HG03571 (cell line): ENCODE data around the gene HEG1.
"Not testable (repeated sequence)": the region's sequence is repeated elsewhere in the genome, so short reads cannot be mapped to it uniquely, and the experiment has no call there.

Source experiments
- ATAC-seq: cut with Tn5 transposase; IDR thresholded peaks from one replicate; pipeline ENCODE4 v1.9.1; 2021; ENCODE audit not compliant: unreplicated experiment

HEG1 gene

GRCh38 chr3:124960105-124960504 lies 95.7 kb downstream of the HEG1 start:
- no peak for ATAC-seq

DNA sequence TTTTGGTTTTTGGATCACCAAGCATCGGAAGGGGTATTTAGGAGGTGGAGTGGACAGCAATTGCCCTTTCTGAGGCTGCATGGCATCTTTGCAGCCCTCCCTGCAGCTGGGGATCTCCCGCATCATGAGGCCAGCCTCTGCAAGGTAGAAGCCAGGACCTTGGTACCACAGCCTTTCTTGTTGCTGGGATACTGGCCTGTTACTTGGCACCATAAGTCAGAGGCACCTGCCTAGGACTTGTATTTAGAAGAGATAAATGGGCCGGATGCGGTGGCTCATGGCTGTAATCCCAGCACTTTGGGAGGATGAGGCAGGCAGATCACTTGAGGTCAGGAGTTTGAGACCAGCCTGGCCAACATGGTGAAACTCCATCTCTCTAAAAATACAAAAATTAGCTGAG lies 97.8 kb downstream of the HEG1 start:
- ATAC-seq: not testable (repeated sequence)

DNA sequence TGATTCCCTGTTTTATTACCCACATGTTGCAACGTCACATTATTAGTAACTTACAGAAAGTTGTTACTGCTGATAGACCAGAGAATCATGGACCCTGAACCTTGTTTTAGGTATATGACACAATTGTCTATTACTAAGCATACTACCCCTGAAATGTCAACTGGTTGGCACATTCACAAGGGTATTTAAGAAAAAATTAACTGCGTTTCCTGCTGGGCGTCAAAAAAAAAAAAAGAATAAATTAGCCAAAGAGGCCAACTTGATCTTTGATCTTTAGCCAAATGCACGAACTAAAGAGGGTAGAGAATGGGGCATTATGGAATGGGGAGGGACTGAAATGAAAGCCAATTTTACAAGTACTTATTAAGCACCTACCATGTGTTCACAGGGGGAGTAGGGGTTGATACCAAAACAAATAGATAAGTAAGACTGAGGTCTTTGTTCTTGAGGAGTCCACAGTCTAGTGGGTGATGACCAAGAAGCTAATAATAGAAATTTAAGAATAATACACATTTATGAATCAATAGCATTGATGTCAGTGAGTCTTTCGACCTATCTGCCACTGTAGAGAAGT lies 103.4 kb downstream of the HEG1 start:
- no peak for ATAC-seq

- no peak for ATAC-seq
Observed at GRCh38 chr3:124951511-124952281, 104.1 kb downstream of the HEG1 start.

DNA sequence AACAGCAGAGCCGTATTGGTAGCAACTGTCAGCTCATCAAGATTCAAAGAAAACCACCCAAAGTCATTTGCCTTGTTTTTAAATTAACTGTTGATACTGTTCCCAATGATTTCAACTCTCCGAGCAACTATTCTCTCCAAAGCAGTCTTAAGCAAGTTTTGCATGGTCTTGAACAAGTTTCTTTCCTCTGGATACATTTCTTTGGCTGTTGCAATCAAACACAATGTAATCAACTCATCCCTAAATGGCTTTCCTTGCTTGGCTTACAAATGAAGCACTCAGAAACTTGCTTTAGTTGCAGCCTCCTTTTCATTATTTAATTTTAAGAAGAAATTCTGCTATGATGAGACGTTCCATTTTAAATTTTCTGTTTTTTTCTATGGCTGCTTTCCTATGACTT lies 105.8 kb downstream of the HEG1 start:
- no peak for ATAC-seq

GRCh38 chr3:124942613-124943012 lies 113.2 kb downstream of the HEG1 start:
- no peak for ATAC-seq

- no peak for ATAC-seq
Observed at GRCh38 chr3:124941771-124942170, 114.0 kb downstream of the HEG1 start.

- ATAC-seq: no peak
Observed at GRCh38 chr3:124939661-124940060, 116.1 kb downstream of the HEG1 start.

- ATAC-seq: no peak
Observed at GRCh38 chr3:124938896-124939295, 116.9 kb downstream of the HEG1 start.

DNA sequence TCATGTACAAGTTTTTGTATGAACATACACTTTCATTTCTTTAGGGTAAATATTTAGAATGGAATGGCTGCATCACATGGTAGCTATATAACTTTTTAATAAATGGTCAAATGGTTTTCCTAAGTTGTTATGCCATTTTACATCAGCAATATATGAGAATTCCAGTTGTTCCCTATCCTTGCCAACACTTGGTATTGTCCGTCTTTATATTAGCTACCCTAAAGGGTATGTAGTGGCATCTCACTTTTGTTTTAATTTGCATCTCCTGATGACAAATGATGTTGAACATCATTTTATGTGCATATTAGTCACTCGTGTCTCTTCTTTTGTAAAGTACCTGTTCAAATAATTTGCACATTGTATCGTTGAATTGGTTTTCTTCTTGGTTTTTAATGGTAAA lies 118.7 kb downstream of the HEG1 start:
- no peak for ATAC-seq

DNA sequence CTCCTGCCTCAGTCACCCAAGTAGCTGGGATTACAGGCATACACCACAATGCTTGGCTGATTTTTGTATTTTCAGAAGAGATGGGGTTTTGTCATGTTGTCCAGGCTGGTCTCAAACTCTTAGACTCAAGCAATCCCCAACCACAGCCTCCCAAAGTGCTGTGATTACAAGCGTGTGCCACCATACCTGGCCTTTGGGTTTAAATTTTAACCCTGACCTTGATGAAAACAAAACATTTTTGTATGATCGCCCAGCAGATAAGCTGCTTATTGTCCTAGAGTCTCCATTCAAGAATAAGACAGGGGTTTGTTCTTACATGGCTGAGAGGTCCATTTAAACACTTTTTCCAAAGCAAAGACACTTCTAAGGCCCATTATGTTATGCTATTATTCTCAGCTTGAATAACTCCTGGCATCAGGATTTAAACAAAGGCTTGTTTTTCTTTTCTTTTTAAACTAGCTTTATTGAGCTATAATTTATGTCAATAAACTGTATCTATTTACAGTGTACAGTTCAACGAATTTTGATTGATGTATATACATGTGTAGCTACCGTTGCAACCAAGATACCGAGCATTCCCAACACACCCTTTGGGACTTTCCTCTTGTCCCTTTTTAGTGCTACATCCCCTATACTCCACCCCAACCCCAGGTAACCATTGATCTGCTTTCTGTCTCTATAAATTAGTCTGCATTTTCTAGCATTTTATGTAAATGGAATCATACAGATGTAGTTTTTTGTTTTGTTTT lies 119.8 kb downstream of the HEG1 start:
- no peak for ATAC-seq

GRCh38 chr3:124935264-124935663 lies 120.5 kb downstream of the HEG1 start:
- no peak for ATAC-seq

DNA sequence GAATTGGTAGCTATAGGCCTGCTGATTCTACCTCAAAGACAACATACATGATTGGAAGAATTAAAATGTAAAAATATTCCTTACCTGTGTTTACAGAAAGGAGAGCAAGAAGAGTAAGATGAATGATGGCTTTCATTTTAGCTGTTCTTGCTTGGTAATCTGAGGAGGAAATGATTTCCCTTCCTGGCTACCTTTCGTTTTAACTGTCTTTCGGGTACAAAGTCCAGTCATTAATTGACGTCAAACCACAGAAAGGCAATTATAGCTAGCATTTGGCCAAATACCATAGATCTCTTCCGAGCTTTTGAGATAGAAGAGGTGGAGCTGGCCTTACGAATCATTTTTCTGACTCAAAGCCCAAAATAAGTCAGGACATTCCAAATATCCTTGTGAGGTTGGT lies 121.2 kb downstream of the HEG1 start, which contains the start of gene MUC13:
MUC13 (minus strand) TSS at position 175 of the 400 bp plus-strand sequence; CDS start at position 136, 39 bp downstream.
- no peak for ATAC-seq

GRCh38 chr3:124928333-124929202 lies 127.2 kb downstream of the HEG1 start:
- ATAC-seq: no peak

DNA sequence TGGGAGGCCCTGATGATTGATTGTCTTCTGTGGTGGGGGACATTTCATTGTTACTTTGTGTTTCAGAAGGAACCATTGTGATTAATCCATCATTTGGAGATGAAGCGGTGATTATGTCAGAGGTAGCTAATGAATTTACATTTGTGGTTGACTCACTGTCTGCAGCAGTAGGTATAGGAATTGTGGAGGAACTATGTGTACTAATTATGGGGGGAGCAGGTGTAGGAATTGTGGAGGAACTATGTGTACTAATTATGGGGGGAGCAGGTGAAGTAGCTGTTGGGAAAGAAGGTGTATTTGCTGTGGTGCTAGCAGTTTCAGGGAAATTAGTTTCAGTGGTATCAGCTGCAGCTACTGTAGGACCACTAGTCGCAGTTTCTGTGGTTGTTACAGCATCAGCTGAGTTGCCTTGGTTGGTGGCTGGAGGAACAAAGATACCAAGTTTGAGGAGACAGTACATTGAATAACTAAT lies 128.2 kb downstream of the HEG1 start:
- ATAC-seq: peak; percentile 55

GRCh38 chr3:124926426-124927101 lies 129.2 kb downstream of the HEG1 start:
- no peak for ATAC-seq

DNA sequence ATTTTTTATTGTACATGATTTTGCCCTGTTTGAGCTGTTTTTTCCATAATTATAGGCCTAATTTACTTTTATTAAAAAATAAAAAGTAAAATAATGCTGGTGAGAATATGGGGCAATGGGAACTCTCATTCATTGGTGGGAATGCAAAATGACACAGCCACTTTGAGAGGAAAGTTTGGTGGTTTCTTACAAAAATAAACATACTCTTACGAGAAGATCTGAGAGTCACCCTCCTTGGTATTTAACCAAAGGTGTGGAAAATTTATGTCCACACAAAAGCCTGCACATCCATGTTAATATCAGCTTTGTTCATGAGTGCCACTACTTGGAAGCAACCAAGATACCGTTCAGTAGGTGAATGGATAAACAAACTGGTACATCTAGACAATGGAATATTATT lies 131.1 kb downstream of the HEG1 start:
- no peak for ATAC-seq

- ATAC-seq: no peak
Observed at GRCh38 chr3:124923833-124924232, 132.0 kb downstream of the HEG1 start.

- no peak for ATAC-seq
Observed at GRCh38 chr3:124920718-124921117, 135.1 kb downstream of the HEG1 start.

DNA sequence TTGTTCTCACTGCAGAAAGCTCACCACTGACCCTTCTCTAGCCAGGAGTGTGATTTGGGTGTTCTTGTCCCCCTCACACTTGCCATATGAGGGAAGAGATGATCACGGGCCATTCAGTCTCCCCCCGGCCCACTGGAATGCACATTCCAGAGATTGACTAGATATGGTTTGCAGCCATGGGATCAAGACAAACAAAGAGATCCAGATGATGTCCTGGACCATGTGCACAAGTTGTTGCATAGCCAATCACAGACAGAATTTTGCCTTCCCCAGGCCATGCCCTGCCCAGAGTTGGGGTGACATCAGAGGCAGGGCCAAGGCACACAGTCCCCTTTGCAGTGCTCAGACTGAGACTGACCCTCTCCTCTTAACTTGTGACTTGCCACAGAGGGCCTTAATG lies 136.0 kb downstream of the HEG1 start:
- no peak for ATAC-seq
